Glutamatergic neuron (in vitro differentiated cells): ENCODE measurements around the gene ACTL10. TPM values are rescaled to one million over a fixed set of nuclear protein-coding genes. Genes with fewer than 3 reads are reported as not detected.

Source experiments
- DNase-seq: peaks from one replicate; pipeline ENCODE4 v3.0.0; 2022
- H3K27ac Mint-ChIP-seq: one replicate; pipeline ENCODE4 v1.8.0; 2020; ENCODE audit warnings: mild to moderate bottlenecking, mixed read lengths, inconsistent platforms; ENCODE audit not compliant: unreplicated experiment
- H3K27me3 Mint-ChIP-seq: one replicate; pipeline ENCODE4 v1.8.0; 2020; ENCODE audit warnings: mild to moderate bottlenecking, moderate library complexity, mixed read lengths, inconsistent platforms; ENCODE audit not compliant: unreplicated experiment
- H3K36me3 Mint-ChIP-seq: one replicate; pipeline ENCODE4 v1.8.0; 2020; ENCODE audit warnings: mild to moderate bottlenecking, mixed read lengths, inconsistent platforms; ENCODE audit not compliant: unreplicated experiment
- H3K4me1 Mint-ChIP-seq: one replicate; pipeline ENCODE4 v1.8.0; 2020; ENCODE audit warnings: mild to moderate bottlenecking, low read depth, mixed read lengths, inconsistent platforms; ENCODE audit not compliant: unreplicated experiment
- H3K4me3 Mint-ChIP-seq: one replicate; pipeline ENCODE4 v1.8.0; 2020; ENCODE audit warnings: mild to moderate bottlenecking, mixed read lengths, inconsistent platforms; ENCODE audit not compliant: unreplicated experiment
- H3K9me3 Mint-ChIP-seq: one replicate; pipeline ENCODE4 v1.8.0; 2020; ENCODE audit warnings: mild to moderate bottlenecking, moderate library complexity, mixed read lengths, inconsistent platforms; ENCODE audit not compliant: unreplicated experiment
- CTCF ChIP-seq: fragments of 200-600 bp; sonication (generic); IDR thresholded peaks from one replicate; pipeline ENCODE4 v1.5.0; 2021; ENCODE audit not compliant: partially characterized antibody, unreplicated experiment
- total RNA-seq: library from RNA; stranded (reverse); fragmentation: NEBNext Ultra II Directional; extraction: Animal tissue kit (Norgen Biotek cat#: 25700); gene quantifications from one replicate; pipeline ENCODE4 v1.2.1, GENCODE V29; 2021; ENCODE audit not compliant: unreplicated experiment

ACTL10 gene
- total RNA-seq, 1 donor from 2014 or later = 1.0 TPM

DNA sequence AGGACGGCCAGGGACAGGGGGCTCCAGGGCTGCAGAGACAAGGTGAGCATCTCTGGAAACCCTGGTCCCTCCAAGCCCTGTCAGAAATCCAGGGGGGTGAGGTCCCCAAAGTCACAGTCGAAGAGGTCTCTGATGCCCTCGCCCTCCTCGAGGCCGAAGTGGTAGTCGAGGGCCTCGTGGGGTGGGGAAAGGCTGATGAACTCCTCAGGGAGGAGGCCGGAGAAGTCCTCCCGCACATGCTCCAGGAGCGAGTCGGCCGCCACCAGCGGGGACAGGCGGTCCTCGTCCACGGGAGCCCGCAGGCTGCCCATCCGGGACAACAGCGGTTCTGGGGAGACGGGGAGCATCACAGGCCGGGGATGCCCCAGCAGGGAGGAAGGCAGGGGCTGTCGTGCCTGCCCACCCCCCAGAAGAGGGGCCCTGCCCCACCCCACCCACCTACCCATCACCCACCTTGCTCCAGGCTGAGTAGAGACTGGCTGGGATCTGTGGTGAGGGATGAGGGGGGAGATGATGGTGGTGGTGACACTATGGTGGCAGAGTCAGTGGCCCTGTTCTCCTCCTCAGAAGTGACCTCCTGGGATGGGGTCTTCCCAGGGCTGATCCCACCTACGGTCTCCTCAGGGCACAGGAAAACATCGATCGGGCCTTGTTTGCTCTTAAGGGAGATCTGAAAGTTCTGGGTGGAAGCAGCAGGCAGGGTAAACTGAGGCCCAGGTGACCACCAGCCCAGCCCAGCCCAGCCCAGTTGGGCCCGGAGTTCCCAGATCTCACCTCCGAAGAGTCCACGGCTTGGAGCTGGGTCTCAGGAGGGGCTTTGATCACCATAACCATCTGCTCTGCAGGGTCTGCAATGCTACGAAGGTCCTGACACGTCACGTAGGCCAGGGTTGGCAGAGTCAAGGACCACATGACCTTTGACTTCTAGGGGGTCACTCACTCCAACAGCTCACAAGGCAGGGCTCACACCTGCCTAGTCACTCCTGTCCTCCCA lies 10.2 kb downstream of the ACTL10 start:
- no peak for TF ChIP-seq CTCF
- Mint-ChIP-seq H3K9me3 (peaks cover 10% of the 10 kb centered on the region), H3K36me3 (no peaks in the 10 kb centered on the region), H3K27ac (peak overlapping the region; percentile 11), H3K27me3 (peaks cover 17% of the 10 kb centered on the region), H3K4me1 (peaks cover 47% of the 10 kb centered on the region), H3K4me3 (peak overlapping the region; percentile 20)
- DNase-seq = no peak

- H3K27ac Mint-ChIP-seq = peak overlapping the region; percentile 79
- no peaks in the 10 kb centered on the region for H3K36me3 Mint-ChIP-seq
- DNase-seq = peak; percentile 47
- peaks cover 49% of the 10 kb centered on the region for H3K4me1 Mint-ChIP-seq
- H3K27me3 Mint-ChIP-seq = peaks cover 15% of the 10 kb centered on the region
- H3K4me3 Mint-ChIP-seq = no peak overlapping the region
- no peak for TF ChIP-seq CTCF
- H3K9me3 Mint-ChIP-seq = peaks cover 10% of the 10 kb centered on the region
Measured at GRCh38 chr20:33677991-33678702, 11.4 kb downstream of the ACTL10 start.

- peaks cover 47% of the 10 kb centered on the region for H3K4me1 Mint-ChIP-seq
- TF ChIP-seq CTCF = no peak
- no peak for DNase-seq
- H3K27me3 Mint-ChIP-seq = peaks cover 17% of the 10 kb centered on the region
- H3K9me3 Mint-ChIP-seq = peaks cover 9% of the 10 kb centered on the region
- H3K27ac Mint-ChIP-seq = no peak overlapping the region
- no peaks in the 10 kb centered on the region for H3K36me3 Mint-ChIP-seq
- H3K4me3 Mint-ChIP-seq = no peak overlapping the region
Measured at GRCh38 chr20:33679758-33680485, 13.2 kb downstream of the ACTL10 start.

DNA sequence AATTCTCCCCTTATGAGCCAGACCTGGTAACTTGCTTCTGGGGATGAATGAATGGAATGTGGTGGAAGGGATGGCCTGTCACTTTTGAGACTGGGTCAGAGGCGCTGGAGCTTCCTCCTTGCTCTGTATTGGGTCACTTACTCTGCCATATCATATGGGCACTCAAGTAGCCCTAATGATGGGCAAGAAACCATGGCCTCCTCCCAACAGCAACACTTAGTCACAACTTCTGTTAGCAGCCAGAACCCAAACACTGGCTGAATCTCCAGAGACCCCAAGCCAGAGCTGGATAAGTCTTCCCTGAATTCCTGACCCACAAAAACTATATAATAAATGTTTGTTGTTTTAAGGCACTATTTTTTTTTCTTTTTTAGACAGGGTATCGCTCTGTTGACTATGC lies 13.9 kb downstream of the ACTL10 start:
- no peak for TF ChIP-seq CTCF
- H3K27ac Mint-ChIP-seq = no peak overlapping the region
- H3K36me3 Mint-ChIP-seq = no peaks in the 10 kb centered on the region
- H3K27me3 Mint-ChIP-seq = peaks cover 17% of the 10 kb centered on the region
- DNase-seq = no peak
- H3K4me3 Mint-ChIP-seq = no peak overlapping the region
- H3K9me3 Mint-ChIP-seq = peaks cover 8% of the 10 kb centered on the region
- peaks cover 40% of the 10 kb centered on the region for H3K4me1 Mint-ChIP-seq
